ENCODE measurements around the gene NUP35.

The NUP35 gene

DNA sequence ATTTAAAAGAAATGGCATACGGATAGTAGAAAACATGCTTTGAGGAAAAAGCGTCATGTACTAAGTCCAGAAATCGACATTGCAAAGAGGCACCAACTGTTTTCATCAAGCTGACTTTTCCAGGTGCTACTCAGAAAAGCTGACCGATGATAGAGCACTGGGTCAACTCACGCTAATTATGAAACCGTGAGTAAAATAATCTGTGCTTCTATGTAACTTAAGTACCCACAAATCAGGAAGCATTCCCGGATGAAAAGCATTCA lies 353 bp upstream of the NUP35 start:
- no peak overlapping the region for H2BK120ac ChIP-seq (ENCODE audit: low read depth, low read length)
- H2AK5ac ChIP-seq (ENCODE audit: low read depth, low read length): no peak overlapping the region
- peaks cover 0 to 9% of the 10 kb centered on the region in 2 donors for H3K36me3 ChIP-seq (replicated peaks in 1 of 2; ENCODE audit: control insufficient read depth in 2 of 2, insufficient read depth in 2 of 2, low read length in 2 of 2)
- peak overlapping the region; percentile 81 to 96 for H3K4me3 ChIP-seq (ENCODE audit: low read length in 2 of 2)
- H3K14ac ChIP-seq (ENCODE audit: low read length): no peak overlapping the region
- no peak overlapping the region for H2BK12ac ChIP-seq (ENCODE audit: low read length)
- no peak overlapping the region for H3K9ac ChIP-seq (ENCODE audit: low read depth, low read length, poor library complexity)
- H2AFZ ChIP-seq (ENCODE audit: low read length): peak overlapping the region; percentile 91
- no peak overlapping the region for H3K27ac ChIP-seq (replicated peaks; ENCODE audit: low read length)
- H3K4me2 ChIP-seq (ENCODE audit: insufficient read depth, low read length, poor library complexity, severe bottlenecking): peak overlapping the region; percentile 65
- no peak for DNase-seq (ENCODE audit: low spot score)
- H3K23ac ChIP-seq (ENCODE audit: low read depth, low read length, poor library complexity): no peak overlapping the region
- peaks cover 9% of the 10 kb centered on the region for H3K79me1 ChIP-seq (ENCODE audit: low read depth, low read length)
- no peak overlapping the region for H4K8ac ChIP-seq (ENCODE audit: low read depth, low read length)
- H3K4ac ChIP-seq (ENCODE audit: low read length): no peak overlapping the region
- H3K27me3 ChIP-seq (ENCODE audit: control insufficient read depth in 3 of 3, insufficient read depth in 3 of 3, low read depth in 1 of 3, low read length in 3 of 3): no peaks in the 10 kb centered on the region
- no peak overlapping the region for H2BK15ac ChIP-seq (ENCODE audit: low read length)
- H4K91ac ChIP-seq (ENCODE audit: low read depth, low read length, poor library complexity): no peak overlapping the region
- H2BK5ac ChIP-seq (ENCODE audit: low read length): no peak overlapping the region
- H3K18ac ChIP-seq (ENCODE audit: low read length): no peak overlapping the region
- H3K9me3 ChIP-seq (replicated peaks in 1 of 2; ENCODE audit: control insufficient read depth in 2 of 2, insufficient read depth in 1 of 2, low read depth in 1 of 2, low read length in 2 of 2): no peaks in the 10 kb centered on the region
- H3K4me1 ChIP-seq (ENCODE audit: control insufficient read depth in 2 of 2, insufficient read depth in 1 of 2, low read depth in 1 of 2, low read length in 2 of 2): peaks cover 3 to 7% of the 10 kb centered on the region in 2 donors
- no CpG with 5 or more reads among the region's 7 CpGs for WGBS, 2 donors (ENCODE audit: extremely low coverage in 2 of 2, insufficient read length in 2 of 2, insufficient replicate concordance in 1 of 2)

DNA sequence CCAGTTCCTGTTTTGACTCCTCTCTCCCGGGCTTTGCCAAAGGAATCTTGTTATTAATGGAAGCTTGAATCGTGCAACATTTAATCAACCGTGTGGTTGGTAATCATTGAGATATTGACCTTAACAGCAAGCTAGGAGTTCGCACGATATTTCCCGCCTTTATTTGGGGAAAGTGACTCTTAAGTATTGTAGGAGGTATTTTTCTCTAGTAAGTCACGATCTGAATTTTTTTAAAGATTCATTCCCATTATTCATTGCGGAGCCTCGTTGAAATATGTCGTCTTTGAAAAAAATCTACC lies 663 bp downstream of the NUP35 start:
- H3K79me1 ChIP-seq (ENCODE audit: low read depth, low read length): peaks cover 9% of the 10 kb centered on the region
- H2BK120ac ChIP-seq (ENCODE audit: low read depth, low read length): no peak overlapping the region
- H2AK5ac ChIP-seq (ENCODE audit: low read depth, low read length): no peak overlapping the region
- no CpG with 5 or more reads among the region's 10 CpGs for WGBS, 2 donors (ENCODE audit: extremely low coverage in 2 of 2, insufficient read length in 2 of 2, insufficient replicate concordance in 1 of 2)
- H3K36me3 ChIP-seq (replicated peaks in 1 of 2; ENCODE audit: control insufficient read depth in 2 of 2, insufficient read depth in 2 of 2, low read length in 2 of 2): peaks cover 0 to 19% of the 10 kb centered on the region in 2 donors
- H2BK15ac ChIP-seq (ENCODE audit: low read length): no peak overlapping the region
- H3K14ac ChIP-seq (ENCODE audit: low read length): peak overlapping the region; percentile 92
- no peak overlapping the region for H3K4ac ChIP-seq (ENCODE audit: low read length)
- DNase-seq (ENCODE audit: low spot score): peak; percentile 2
- peak overlapping the region; percentile 49 for H3K4me2 ChIP-seq (ENCODE audit: insufficient read depth, low read length, poor library complexity, severe bottlenecking)
- H3K9ac ChIP-seq (ENCODE audit: low read depth, low read length, poor library complexity): peak overlapping the region; percentile 45
- peak overlapping the region; percentile 81 to 96 for H3K4me3 ChIP-seq (ENCODE audit: low read length in 2 of 2)
- no peaks in the 10 kb centered on the region for H3K27me3 ChIP-seq (ENCODE audit: control insufficient read depth in 3 of 3, insufficient read depth in 3 of 3, low read depth in 1 of 3, low read length in 3 of 3)
- H3K18ac ChIP-seq (ENCODE audit: low read length): no peak overlapping the region
- H3K4me1 ChIP-seq (ENCODE audit: control insufficient read depth in 2 of 2, insufficient read depth in 1 of 2, low read depth in 1 of 2, low read length in 2 of 2): peaks cover 3 to 5% of the 10 kb centered on the region in 2 donors
- H2BK12ac ChIP-seq (ENCODE audit: low read length): no peak overlapping the region
- no peak overlapping the region for H3K27ac ChIP-seq (replicated peaks; ENCODE audit: low read length)
- H4K8ac ChIP-seq (ENCODE audit: low read depth, low read length): no peak overlapping the region
- no peak overlapping the region for H4K91ac ChIP-seq (ENCODE audit: low read depth, low read length, poor library complexity)
- H2BK5ac ChIP-seq (ENCODE audit: low read length): no peak overlapping the region
- peak overlapping the region; percentile 91 for H2AFZ ChIP-seq (ENCODE audit: low read length)
- no peaks in the 10 kb centered on the region for H3K9me3 ChIP-seq (replicated peaks in 1 of 2; ENCODE audit: control insufficient read depth in 2 of 2, insufficient read depth in 1 of 2, low read depth in 1 of 2, low read length in 2 of 2)
- H3K23ac ChIP-seq (ENCODE audit: low read depth, low read length, poor library complexity): peak overlapping the region; percentile 52

- Histone ChIP-seq H3K27ac (replicated peaks; ENCODE audit: low read length) (no peak overlapping the region), H2BK120ac (ENCODE audit: low read depth, low read length) (no peak overlapping the region), H2BK15ac (ENCODE audit: low read length) (no peak overlapping the region), H3K9me3 (replicated peaks in 1 of 2; ENCODE audit: control insufficient read depth in 2 of 2, insufficient read depth in 1 of 2, low read depth in 1 of 2, low read length in 2 of 2) (no peaks in the 10 kb centered on the region), H2AK5ac (ENCODE audit: low read depth, low read length) (no peak overlapping the region), H4K91ac (ENCODE audit: low read depth, low read length, poor library complexity) (no peak overlapping the region), H3K18ac (ENCODE audit: low read length) (no peak overlapping the region), H3K36me3 (replicated peaks in 1 of 2; ENCODE audit: control insufficient read depth in 2 of 2, insufficient read depth in 2 of 2, low read length in 2 of 2) (peaks cover 0 to 28% of the 10 kb centered on the region in 2 donors), H3K27me3 (ENCODE audit: control insufficient read depth in 3 of 3, insufficient read depth in 3 of 3, low read depth in 1 of 3, low read length in 3 of 3) (no peaks in the 10 kb centered on the region), H4K8ac (ENCODE audit: low read depth, low read length) (no peak overlapping the region), H3K23ac (ENCODE audit: low read depth, low read length, poor library complexity) (no peak overlapping the region), H3K4me3 (ENCODE audit: low read length in 2 of 2) (peak overlapping the region in 1 of 2 donors; percentile 81), H2BK5ac (ENCODE audit: low read length) (no peak overlapping the region), H3K79me1 (ENCODE audit: low read depth, low read length) (peaks cover 9% of the 10 kb centered on the region), H3K4ac (ENCODE audit: low read length) (no peak overlapping the region), H3K4me2 (ENCODE audit: insufficient read depth, low read length, poor library complexity, severe bottlenecking) (no peak overlapping the region), H3K9ac (ENCODE audit: low read depth, low read length, poor library complexity) (no peak overlapping the region), H3K14ac (ENCODE audit: low read length) (no peak overlapping the region), H2BK12ac (ENCODE audit: low read length) (no peak overlapping the region), H3K4me1 (ENCODE audit: control insufficient read depth in 2 of 2, insufficient read depth in 1 of 2, low read depth in 1 of 2, low read length in 2 of 2) (peaks cover 3 to 5% of the 10 kb centered on the region in 2 donors), H2AFZ (ENCODE audit: low read length) (no peak overlapping the region)
- WGBS, 2 donors (ENCODE audit: extremely low coverage in 2 of 2, insufficient read length in 2 of 2, insufficient replicate concordance in 1 of 2): no CpG with 5 or more reads among the region's 11 CpGs
- no peak for DNase-seq (ENCODE audit: low spot score)
These were observed 1.6 kb downstream of the NUP35 start for GRCh38 chr2:183125659-183126341.

GRCh38 chr2:183126635-183127034 lies 2.4 kb downstream of the NUP35 start:
- H3K79me1 ChIP-seq (ENCODE audit: low read depth, low read length): peaks cover 9% of the 10 kb centered on the region
- H3K4me1 ChIP-seq (ENCODE audit: control insufficient read depth in 2 of 2, insufficient read depth in 1 of 2, low read depth in 1 of 2, low read length in 2 of 2): peaks cover 3 to 5% of the 10 kb centered on the region in 2 donors
- H3K4me2 ChIP-seq (ENCODE audit: insufficient read depth, low read length, poor library complexity, severe bottlenecking): no peak overlapping the region
- no peak overlapping the region for H3K23ac ChIP-seq (ENCODE audit: low read depth, low read length, poor library complexity)
- no peak overlapping the region for H2BK5ac ChIP-seq (ENCODE audit: low read length)
- H3K18ac ChIP-seq (ENCODE audit: low read length): no peak overlapping the region
- H4K91ac ChIP-seq (ENCODE audit: low read depth, low read length, poor library complexity): no peak overlapping the region
- H2BK120ac ChIP-seq (ENCODE audit: low read depth, low read length): no peak overlapping the region
- H2AK5ac ChIP-seq (ENCODE audit: low read depth, low read length): no peak overlapping the region
- H3K36me3 ChIP-seq (replicated peaks in 1 of 2; ENCODE audit: control insufficient read depth in 2 of 2, insufficient read depth in 2 of 2, low read length in 2 of 2): peaks cover 0 to 36% of the 10 kb centered on the region in 2 donors
- no peak overlapping the region for H4K8ac ChIP-seq (ENCODE audit: low read depth, low read length)
- H3K4me3 ChIP-seq (ENCODE audit: low read length in 2 of 2): no peak overlapping the region
- no peaks in the 10 kb centered on the region for H3K27me3 ChIP-seq (ENCODE audit: control insufficient read depth in 3 of 3, insufficient read depth in 3 of 3, low read depth in 1 of 3, low read length in 3 of 3)
- H2AFZ ChIP-seq (ENCODE audit: low read length): no peak overlapping the region
- no peak overlapping the region for H2BK12ac ChIP-seq (ENCODE audit: low read length)
- H2BK15ac ChIP-seq (ENCODE audit: low read length): no peak overlapping the region
- no peaks in the 10 kb centered on the region for H3K9me3 ChIP-seq (replicated peaks in 1 of 2; ENCODE audit: control insufficient read depth in 2 of 2, insufficient read depth in 1 of 2, low read depth in 1 of 2, low read length in 2 of 2)
- H3K14ac ChIP-seq (ENCODE audit: low read length): no peak overlapping the region
- WGBS, 2 donors (ENCODE audit: extremely low coverage in 2 of 2, insufficient read length in 2 of 2, insufficient replicate concordance in 1 of 2): no CpG with 5 or more reads among the region's 2 CpGs
- DNase-seq (ENCODE audit: low spot score): no peak
- no peak overlapping the region for H3K9ac ChIP-seq (ENCODE audit: low read depth, low read length, poor library complexity)
- no peak overlapping the region for H3K4ac ChIP-seq (ENCODE audit: low read length)
- H3K27ac ChIP-seq (replicated peaks; ENCODE audit: low read length): no peak overlapping the region

Measured in neuronal stem cell (in vitro differentiated cells).